Stimulated activated CD4-positive, alpha-beta T cell treated with anti-CD3 and anti-CD28 coated beads, Interleukin-2, amount 100 ng/mL, for 48 hours (primary cell): ENCODE results near the gene FBXL12.
"Not testable (repeated sequence)": the region's sequence is repeated elsewhere in the genome, so short reads cannot be mapped to it uniquely, and the experiment has no call there.

ENCODE experiments used
- DNase-seq, 2 donors: peaks; one replicate each; pipeline ENCODE4 v3.0.0-alpha.2; 2020

FBXL12 gene

GRCh38 chr19:9838324-9838723 is 19.4 kb upstream of the FBXL12 start:
- no peak for DNase-seq

- no peak for DNase-seq
These were observed 17.1 kb upstream of the FBXL12 start for GRCh38 chr19:9836021-9836420.

- no peak for DNase-seq
These were observed 16.6 kb upstream of the FBXL12 start for GRCh38 chr19:9835507-9835949.

GRCh38 chr19:9834726-9835506 is 16.0 kb upstream of the FBXL12 start, which contains the start of gene PIN1:
PIN1 (plus strand) TSS chr19:9835318; CDS start chr19:9835345, 27 bp downstream.
- DNase-seq, result peak; percentile 99

- DNase-seq, result no peak
These were observed 15.4 kb upstream of the FBXL12 start for GRCh38 chr19:9834307-9834725.

- DNase-seq, result no peak
These were observed 9.7 kb upstream of the FBXL12 start for GRCh38 chr19:9828551-9829063.

- DNase-seq, result peak; percentile 79 to 84
These were observed 8.7 kb upstream of the FBXL12 start, which contains the start of gene UBL5 for GRCh38 chr19:9827289-9828238. UBL5 (plus strand) TSS chr19:9827918; CDS start chr19:9828338, 420 bp downstream.

- DNase-seq, result no peak
These were observed 4.9 kb upstream of the FBXL12 start for GRCh38 chr19:9823816-9824215.

GRCh38 chr19:9820034-9820433 is 1.2 kb upstream of the FBXL12 start:
- DNase-seq, result not testable (repeated sequence)

GRCh38 chr19:9819596-9819909 is 674 bp upstream of the FBXL12 start:
- no peak for DNase-seq

GRCh38 chr19:9818175-9818733 is 625 bp downstream of the FBXL12 start:
- no peak for DNase-seq

- DNase-seq, result no peak
These were observed 7.7 kb downstream of the FBXL12 start for GRCh38 chr19:9811139-9811538.

GRCh38 chr19:9808855-9809824 is 9.7 kb downstream of the FBXL12 start:
- no peak for DNase-seq

GRCh38 chr19:9806803-9807202 is 12.1 kb downstream of the FBXL12 start:
- DNase-seq, result no peak

- DNase-seq, result no peak
These were observed 16.9 kb downstream of the FBXL12 start for GRCh38 chr19:9801976-9802375.

- DNase-seq, result no peak
These were observed 19.7 kb downstream of the FBXL12 start for GRCh38 chr19:9799162-9799561.

GRCh38 chr19:9797871-9798270 is 21.0 kb downstream of the FBXL12 start:
- no peak for DNase-seq

GRCh38 chr19:9796113-9796773 is 22.6 kb downstream of the FBXL12 start:
- DNase-seq, result peak; percentile 68 to 69

- DNase-seq, result peak; percentile 33 to 51
These were observed 25.7 kb downstream of the FBXL12 start for GRCh38 chr19:9793071-9793591.

- peak; percentile 79 to 81 for DNase-seq
These were observed 26.4 kb downstream of the FBXL12 start for GRCh38 chr19:9792206-9793070.
